ENCODE measurements around the gene CNIH4.

Gene CNIH4

DNA sequence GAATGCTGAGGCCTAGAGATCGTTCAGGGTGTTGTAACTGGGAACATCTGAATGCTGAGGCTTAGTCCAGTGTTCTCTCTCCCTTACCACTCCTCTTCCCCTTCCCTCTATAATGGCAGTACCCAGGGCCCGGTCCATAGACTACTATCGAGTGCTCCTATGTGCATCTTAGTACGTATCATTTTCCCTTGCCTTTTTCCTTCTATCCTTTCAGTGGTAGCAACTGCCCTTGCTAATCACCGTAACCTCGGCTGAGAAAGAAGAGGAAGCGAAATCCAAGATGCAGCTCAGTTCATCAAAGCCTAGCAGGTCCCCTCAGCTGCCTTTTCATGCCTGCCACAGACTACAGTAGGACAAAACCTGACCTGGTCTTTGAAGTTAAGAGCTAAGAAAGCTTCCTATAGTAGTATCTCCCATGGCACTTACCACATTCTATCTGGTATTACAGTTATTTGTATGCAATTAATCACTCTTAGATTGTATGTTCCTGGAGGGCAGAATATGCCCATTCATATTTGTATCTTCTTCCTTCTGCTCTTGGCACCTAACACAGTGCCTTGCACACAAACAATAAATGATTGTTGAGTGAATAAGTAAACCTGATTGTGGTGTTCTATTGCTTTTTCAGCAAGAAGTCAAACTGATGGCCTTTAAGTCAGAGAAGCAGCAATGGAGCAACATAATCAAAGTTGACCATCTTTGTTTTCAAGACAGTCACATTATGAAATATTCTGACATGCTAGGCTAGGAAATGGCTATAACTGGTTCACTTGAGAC lies 22.4 kb downstream of the CNIH4 start:
- Histone ChIP-seq H3K4me3 (ENCODE audit: low read depth, low read length) (no peak overlapping the region), H3K27ac (no peak overlapping the region), H3K27me3 (ENCODE audit: insufficient read depth, low read depth, severe bottlenecking) (no peaks in the 10 kb centered on the region), H3K9me3 (ENCODE audit: severe bottlenecking) (no peaks in the 10 kb centered on the region), H3K36me3 (no peaks in the 10 kb centered on the region)
- TF ChIP-seq, protein P1, sequence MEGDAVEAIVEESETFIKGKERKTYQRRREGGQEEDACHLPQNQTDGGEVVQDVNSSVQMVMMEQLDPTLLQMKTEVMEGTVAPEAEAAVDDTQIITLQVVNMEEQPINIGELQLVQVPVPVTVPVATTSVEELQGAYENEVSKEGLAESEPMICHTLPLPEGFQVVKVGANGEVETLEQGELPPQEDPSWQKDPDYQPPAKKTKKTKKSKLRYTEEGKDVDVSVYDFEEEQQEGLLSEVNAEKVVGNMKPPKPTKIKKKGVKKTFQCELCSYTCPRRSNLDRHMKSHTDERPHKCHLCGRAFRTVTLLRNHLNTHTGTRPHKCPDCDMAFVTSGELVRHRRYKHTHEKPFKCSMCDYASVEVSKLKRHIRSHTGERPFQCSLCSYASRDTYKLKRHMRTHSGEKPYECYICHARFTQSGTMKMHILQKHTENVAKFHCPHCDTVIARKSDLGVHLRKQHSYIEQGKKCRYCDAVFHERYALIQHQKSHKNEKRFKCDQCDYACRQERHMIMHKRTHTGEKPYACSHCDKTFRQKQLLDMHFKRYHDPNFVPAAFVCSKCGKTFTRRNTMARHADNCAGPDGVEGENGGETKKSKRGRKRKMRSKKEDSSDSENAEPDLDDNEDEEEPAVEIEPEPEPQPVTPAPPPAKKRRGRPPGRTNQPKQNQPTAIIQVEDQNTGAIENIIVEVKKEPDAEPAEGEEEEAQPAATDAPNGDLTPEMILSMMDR (IDR thresholded peaks at IDR 0.05; ENCODE audit: low read depth, low read length): no peak
- DNase-seq: no peak

DNA sequence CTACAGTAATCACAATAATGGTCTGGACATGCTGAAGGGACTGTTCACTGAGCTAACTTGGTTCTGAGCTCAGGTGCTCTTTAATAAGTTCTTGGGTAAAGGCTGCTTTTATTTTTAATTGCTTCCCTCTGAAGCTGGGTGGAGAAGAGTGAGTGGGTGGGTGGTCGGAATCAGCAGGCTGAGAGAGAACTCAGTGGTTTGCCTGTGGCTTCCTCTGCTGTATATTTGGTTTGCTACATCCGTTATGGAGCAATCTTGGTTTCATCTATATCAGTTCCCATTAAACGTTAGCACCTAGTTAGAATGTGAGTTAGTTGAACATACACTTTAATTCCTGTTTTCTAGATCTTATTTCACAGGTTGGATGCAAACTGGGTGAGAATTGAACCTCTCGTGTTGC lies 23.3 kb downstream of the CNIH4 start:
- Histone ChIP-seq H3K27ac (no peak overlapping the region), H3K36me3 (no peaks in the 10 kb centered on the region), H3K9me3 (ENCODE audit: severe bottlenecking) (no peaks in the 10 kb centered on the region), H3K27me3 (ENCODE audit: insufficient read depth, low read depth, severe bottlenecking) (no peaks in the 10 kb centered on the region), H3K4me3 (ENCODE audit: low read depth, low read length) (no peak overlapping the region)
- TF ChIP-seq, protein P1 (IDR thresholded peaks at IDR 0.05; ENCODE audit: low read depth, low read length): no peak
- no peak for DNase-seq

DNA sequence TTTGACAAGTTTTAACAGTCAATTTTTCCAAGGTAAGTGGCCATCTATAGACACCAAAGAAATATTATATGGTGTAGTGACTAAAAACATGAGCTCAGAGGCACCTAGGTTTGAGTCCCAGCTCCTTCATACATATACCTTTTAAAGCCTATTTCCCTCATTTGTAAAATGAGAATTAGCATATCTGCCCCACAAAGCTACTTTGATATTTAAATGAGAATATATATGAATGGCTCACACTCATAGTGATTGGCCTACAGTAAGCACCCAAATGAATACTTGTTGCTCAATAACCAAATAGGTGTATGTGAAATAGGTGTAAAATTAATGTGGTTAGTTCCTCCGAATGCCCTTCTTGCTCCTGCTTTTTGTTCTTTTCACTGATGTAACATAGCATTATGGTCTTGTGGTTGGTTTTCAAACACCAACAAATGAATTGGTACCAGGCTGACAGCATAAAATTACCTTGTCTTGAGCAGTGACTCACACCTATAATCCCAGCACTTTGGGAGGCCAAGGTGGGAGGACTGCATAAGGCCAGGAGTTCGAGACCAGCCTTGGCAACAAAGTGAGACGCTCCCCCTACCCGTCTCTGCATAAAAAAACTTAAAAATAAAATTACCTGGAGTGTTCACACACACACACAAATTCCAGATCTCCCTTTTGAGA lies 25.3 kb downstream of the CNIH4 start:
- H3K4me3 ChIP-seq (ENCODE audit: low read depth, low read length): no peak overlapping the region
- TF ChIP-seq, protein P1 (IDR thresholded peaks at IDR 0.05; ENCODE audit: low read depth, low read length): no peak
- no peak overlapping the region for H3K27ac ChIP-seq
- H3K9me3 ChIP-seq (ENCODE audit: severe bottlenecking): no peaks in the 10 kb centered on the region
- H3K36me3 ChIP-seq: no peaks in the 10 kb centered on the region
- DNase-seq: no peak
- no peaks in the 10 kb centered on the region for H3K27me3 ChIP-seq (ENCODE audit: insufficient read depth, low read depth, severe bottlenecking)

DNA sequence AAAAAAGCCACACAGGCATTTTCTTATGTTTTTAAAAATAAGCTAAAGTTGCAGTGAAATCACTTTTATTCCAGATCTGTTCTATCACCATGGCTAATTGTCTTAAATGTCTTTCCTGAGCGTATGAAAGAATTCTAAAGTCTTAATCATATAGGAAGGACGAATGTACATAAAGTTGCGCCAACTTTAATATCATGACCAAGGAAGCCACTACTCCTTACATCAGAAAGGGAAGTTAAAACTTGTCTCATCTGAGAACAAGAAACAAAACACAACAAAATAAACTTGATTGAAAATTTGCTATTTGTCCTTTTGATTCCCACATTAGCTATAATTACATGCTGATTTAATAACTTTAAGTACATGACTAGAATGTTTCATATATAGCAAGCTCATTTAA lies 26.5 kb downstream of the CNIH4 start:
- no peak overlapping the region for H3K27ac ChIP-seq
- TF ChIP-seq, protein P1 (IDR thresholded peaks at IDR 0.05; ENCODE audit: low read depth, low read length): no peak
- H3K4me3 ChIP-seq (ENCODE audit: low read depth, low read length): no peak overlapping the region
- no peaks in the 10 kb centered on the region for H3K36me3 ChIP-seq
- DNase-seq: no peak
- H3K27me3 ChIP-seq (ENCODE audit: insufficient read depth, low read depth, severe bottlenecking): no peaks in the 10 kb centered on the region
- H3K9me3 ChIP-seq (ENCODE audit: severe bottlenecking): no peaks in the 10 kb centered on the region

- Histone ChIP-seq H3K27ac (no peak overlapping the region), H3K4me3 (ENCODE audit: low read depth, low read length) (no peak overlapping the region), H3K9me3 (ENCODE audit: severe bottlenecking) (no peaks in the 10 kb centered on the region), H3K36me3 (peaks cover 7% of the 10 kb centered on the region), H3K27me3 (ENCODE audit: insufficient read depth, low read depth, severe bottlenecking) (no peaks in the 10 kb centered on the region)
- TF ChIP-seq, protein P1 (IDR thresholded peaks at IDR 0.05; ENCODE audit: low read depth, low read length): no peak
- no peak for DNase-seq
These were observed 30.7 kb downstream of the CNIH4 start for GRCh38 chr1:224387302-224387912.

Measured in WERI-Rb-1 (cell line).